ENCODE measurements around the gene PRAC1. TPM values are rescaled to one million over a fixed set of nuclear protein-coding genes. Genes with fewer than 3 reads are reported as not detected.

The PRAC1 gene
- total and polyA plus RNA-seq, 8 donors: not detected

GRCh38 chr17:48715496-48716399 lies 6.6 kb downstream of the PRAC1 start:
- Histone ChIP-seq H3K4me3 (no peak overlapping the region), H3K27me3 (peaks cover 91 to 100% of the 10 kb centered on the region in 2 donors), H3K27ac (no peak overlapping the region), H3K36me3 (no peaks in the 10 kb centered on the region), H3K9me3 (no peaks in the 10 kb centered on the region), H3K4me1 (peaks cover 0 to 12% of the 10 kb centered on the region in 2 donors)
- intact Hi-C loops (cut with DNase I): loop anchor here in 1 of 2 donors (10.0 kb wide), 1 partner anchor 279 kb away; the partner anchor contains the start of gene IGF2BP1
- no peak for DNase-seq
- no peak for ATAC-seq
- TF ChIP-seq CTCF (IDR thresholded peaks at IDR 0.05): no peak

DNA sequence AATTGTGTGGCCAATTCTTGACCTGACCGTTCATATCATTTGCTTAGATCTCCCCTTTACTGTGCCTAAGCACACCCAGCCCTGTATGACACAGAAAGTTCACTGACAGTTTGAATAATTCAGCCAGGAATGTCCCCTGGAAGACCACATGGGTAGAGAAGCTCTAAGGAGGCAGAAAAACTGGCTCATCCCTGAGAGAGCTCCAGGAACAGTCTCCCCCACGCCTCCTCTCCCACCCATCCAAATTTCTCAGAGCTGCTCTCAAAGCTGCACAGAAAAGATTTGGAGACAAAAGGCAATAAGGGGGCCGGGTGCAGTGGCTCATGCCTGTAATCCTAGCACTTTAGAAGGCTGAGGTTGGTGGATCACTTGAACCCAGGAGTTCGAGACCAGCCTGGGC lies 11.2 kb downstream of the PRAC1 start:
- no peak for DNase-seq
- Histone ChIP-seq H3K27ac (no peak overlapping the region), H3K4me3 (no peak overlapping the region), H3K27me3 (peaks cover 47 to 100% of the 10 kb centered on the region in 2 donors), H3K36me3 (no peaks in the 10 kb centered on the region), H3K9me3 (no peaks in the 10 kb centered on the region), H3K4me1 (no peaks in the 10 kb centered on the region)
- no peak for ATAC-seq
- intact Hi-C loops (cut with DNase I): loop anchor here in 1 of 2 donors (10.0 kb wide), 1 partner anchor 284 kb away; the partner anchor contains the start of gene IGF2BP1
- TF ChIP-seq CTCF (IDR thresholded peaks at IDR 0.05): no peak

- H3K27me3 ChIP-seq: peaks cover 21 to 99% of the 10 kb centered on the region in 2 donors
- no peak overlapping the region for H3K4me3 ChIP-seq
- H3K4me1 ChIP-seq: no peaks in the 10 kb centered on the region
- no peak overlapping the region for H3K27ac ChIP-seq
- intact Hi-C loops (cut with DNase I): no loop called here
- H3K9me3 ChIP-seq: no peaks in the 10 kb centered on the region
- ATAC-seq: no peak
- H3K36me3 ChIP-seq: no peaks in the 10 kb centered on the region
- no peak for DNase-seq
- TF ChIP-seq CTCF (IDR thresholded peaks at IDR 0.05): no peak
Observed at GRCh38 chr17:48704361-48705248, 17.7 kb downstream of the PRAC1 start.

DNA sequence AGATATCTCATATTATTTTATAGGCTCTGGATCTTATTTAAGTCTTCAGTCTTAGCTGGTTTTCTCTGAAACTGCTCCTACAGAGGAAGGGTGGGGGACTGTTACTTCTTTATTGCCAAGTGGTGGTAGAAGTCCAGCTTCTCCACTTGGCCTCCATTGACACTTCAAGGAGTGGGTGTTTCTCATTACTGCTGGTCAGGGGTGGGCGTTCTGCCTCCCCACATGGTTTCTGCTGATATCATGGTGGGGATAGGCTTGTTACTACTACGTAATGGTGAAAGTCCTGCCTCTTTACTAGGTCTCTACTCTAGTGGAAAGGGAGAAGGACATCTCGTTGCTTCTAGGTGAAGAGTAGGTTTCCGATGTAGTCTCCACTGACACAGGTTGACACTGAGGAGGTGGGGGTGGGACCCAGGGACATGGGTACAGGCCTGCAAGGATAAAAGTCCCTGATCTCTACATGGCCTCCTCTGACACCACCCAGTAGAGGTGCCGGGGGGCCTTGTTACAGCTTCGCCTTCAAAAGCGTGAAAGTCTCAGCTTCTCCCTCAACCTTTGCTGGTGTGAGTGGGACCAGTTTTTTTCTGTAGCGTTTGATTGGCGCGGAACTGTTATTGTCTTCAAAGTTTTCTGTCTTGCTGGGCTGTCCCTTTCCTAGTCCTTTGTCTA lies 20.3 kb downstream of the PRAC1 start:
- peaks cover 21 to 99% of the 10 kb centered on the region in 2 donors for H3K27me3 ChIP-seq
- no peaks in the 10 kb centered on the region for H3K36me3 ChIP-seq
- intact Hi-C loops (cut with DNase I): no loop called here
- no peaks in the 10 kb centered on the region for H3K4me1 ChIP-seq
- no peak for ATAC-seq
- no peaks in the 10 kb centered on the region for H3K9me3 ChIP-seq
- H3K27ac ChIP-seq: no peak overlapping the region
- TF ChIP-seq CTCF (IDR thresholded peaks at IDR 0.05): no peak
- DNase-seq: no peak
- H3K4me3 ChIP-seq: no peak overlapping the region
